ENCODE measurements around the gene F12. TPM values are rescaled to one million over a fixed set of nuclear protein-coding genes. Genes with fewer than 3 reads are reported as not detected.
"Not testable (repeated sequence)": the region's sequence is repeated elsewhere in the genome, so short reads cannot be mapped to it uniquely, and the experiment has no call there.

The F12 gene
- polyA plus RNA-seq, 3 donors: 0.42 to 2.0 TPM; not detected in 1

DNA sequence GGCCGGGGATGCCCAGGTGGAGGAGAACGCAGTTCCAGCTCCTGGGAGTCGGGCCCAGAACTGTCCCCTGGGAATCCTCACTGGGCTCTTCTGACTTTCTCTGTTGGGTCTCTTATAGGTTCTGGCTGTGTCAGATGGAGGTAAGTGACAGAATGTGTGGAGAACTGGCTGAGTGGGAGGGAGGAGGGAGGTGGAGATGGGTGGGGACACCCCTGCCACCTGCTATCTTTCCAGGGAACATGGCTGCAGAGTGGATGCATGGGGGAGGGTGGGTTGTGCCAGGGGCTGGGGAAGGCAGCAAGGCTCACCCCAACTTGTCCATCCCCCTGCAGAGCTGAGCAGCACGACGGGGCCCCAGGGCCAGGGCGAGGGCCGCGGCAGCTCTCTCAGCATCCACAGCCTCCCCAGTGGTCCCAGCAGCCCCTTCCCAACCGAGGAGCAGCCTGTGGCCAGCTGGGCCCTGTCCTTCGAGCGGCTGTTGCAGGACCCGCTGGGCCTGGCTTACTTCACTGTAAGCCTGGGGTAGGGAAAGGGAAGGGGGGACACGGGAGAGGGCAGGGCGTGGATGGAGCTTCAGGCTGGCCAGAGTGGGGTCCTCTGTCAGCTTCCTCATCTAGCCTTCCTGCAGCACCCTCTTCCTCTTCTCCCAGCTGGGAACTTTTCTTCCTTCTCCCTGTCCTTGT is 43.4 kb downstream of the F12 start:
- 71 to 79% (median 79%) methylated on average over 13 to 14 of the region's 14 CpGs for WGBS, 3 donors
- H3K27ac ChIP-seq (ENCODE audit: low read depth, low read length): no peak overlapping the region

GRCh38 chr5:177364159-177364962 is 45.0 kb downstream of the F12 start:
- WGBS, 3 donors: 81 to 88% (median 82%) methylated on average over 11 of the region's 11 CpGs

GRCh38 chr5:177363565-177363964 is 45.8 kb downstream of the F12 start:
- 34 to 50% (median 42%) methylated on average over 10 of the region's 10 CpGs for WGBS, 3 donors
- H3K27ac ChIP-seq (ENCODE audit: low read depth, low read length): no peak overlapping the region

More at GRCh38 chr5:177364159-177364962, 45.0 kb downstream of the F12 start:
- no peak overlapping the region for H3K27ac ChIP-seq (ENCODE audit: low read depth, low read length)

- 6 to 10% (median 9%) methylated on average over 54 to 59 of the region's 59 CpGs for WGBS, 3 donors
- no peak overlapping the region for H3K27ac ChIP-seq (ENCODE audit: low read depth, low read length)
These were observed 46.5 kb downstream of the F12 start for GRCh38 chr5:177362610-177363507.

DNA sequence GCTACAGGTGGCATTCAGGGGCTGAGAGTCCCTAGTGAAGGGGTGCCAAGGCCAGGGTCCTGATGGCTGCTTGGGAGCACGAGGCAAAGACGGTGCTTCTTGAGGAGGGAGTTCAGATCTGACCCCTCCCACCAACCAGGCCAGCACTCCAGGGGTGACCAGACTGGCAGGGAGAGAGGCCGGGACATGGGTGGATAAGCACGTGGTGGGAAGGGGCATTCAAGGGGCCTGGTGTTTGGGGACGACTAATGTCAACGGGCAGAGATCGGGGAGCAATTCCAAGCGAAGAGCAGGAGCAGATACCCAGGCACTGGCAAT is 47.1 kb downstream of the F12 start:
- WGBS, 3 donors: 59 to 88% (median 60%) methylated on average over 8 of the region's 8 CpGs
- no peak overlapping the region for H3K27ac ChIP-seq (ENCODE audit: low read depth, low read length)

DNA sequence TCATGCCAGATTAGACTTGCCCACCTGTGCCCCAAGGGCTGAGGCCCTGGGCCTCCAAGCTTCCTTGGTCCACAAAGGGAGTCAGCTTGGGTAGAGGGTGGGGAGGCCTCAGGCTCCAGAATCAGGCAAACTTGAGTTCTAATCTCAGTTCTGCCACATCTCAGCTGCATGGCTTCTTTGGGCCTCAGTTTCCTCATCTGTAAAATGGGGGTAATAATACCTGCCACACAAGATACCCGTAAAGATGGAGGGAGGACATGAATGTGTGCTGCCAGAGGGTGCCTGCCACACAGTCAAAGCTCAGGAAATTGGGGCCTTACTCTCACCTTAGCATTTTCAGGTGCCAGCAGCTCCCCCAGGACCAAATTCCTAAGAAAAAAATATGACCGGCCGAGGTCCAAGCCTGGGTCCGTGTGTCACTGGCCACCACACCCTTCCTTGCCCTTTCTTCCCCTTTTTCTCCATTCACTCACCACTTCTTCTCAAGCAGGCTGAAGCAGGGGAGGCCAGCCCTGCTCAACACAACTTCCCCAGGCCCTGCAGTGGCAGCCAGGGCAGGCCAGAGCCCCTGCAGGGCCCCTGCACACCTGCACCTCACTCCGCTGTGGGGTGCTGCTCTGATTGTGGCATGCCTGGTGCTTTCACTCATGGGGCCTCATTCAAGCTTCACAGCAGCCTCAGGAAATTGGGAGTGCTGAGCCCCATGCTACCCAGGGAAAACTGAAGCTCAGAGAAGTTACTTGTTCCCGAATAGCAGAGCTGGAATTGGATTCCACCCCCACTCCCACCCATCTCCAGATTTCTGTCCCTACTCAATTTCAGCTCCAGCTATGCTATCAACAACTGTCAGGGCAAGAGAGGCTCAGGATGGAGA is 47.7 kb downstream of the F12 start:
- WGBS, 3 donors: 55 to 88% (median 56%) methylated on average over 6 of the region's 6 CpGs
- H3K27ac ChIP-seq (ENCODE audit: low read depth, low read length): no peak overlapping the region

DNA sequence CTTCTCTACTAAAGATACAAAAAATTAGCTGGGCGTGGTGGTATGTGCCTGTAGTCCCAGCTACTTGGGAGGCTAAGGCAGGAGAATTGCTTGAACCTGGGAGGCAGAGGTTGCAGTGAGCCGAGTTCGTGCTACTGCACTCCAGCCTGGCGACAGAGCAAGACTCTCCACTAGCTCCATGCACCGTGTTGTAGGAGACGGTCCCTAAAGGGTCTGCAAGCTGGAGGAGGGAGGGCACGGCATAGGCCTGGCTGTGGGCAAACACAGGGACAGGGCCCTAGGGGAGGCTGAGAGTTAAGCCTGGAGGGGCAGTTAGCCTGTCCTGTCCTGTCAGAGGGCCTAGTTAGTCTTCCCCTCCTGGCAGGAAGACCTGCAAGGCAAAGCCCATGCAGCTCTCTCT is 48.6 kb downstream of the F12 start:
- 84 to 91% (median 90%) methylated on average over 7 of the region's 7 CpGs for WGBS, 3 donors
- not testable (repeated sequence) for H3K27ac ChIP-seq (ENCODE audit: low read depth, low read length)

- no peak overlapping the region for H3K27ac ChIP-seq (ENCODE audit: low read depth, low read length)
- 83 to 89% (median 83%) methylated on average over 3 of the region's 3 CpGs for WGBS, 3 donors
These were observed 49.5 kb downstream of the F12 start for GRCh38 chr5:177359860-177360259.

DNA sequence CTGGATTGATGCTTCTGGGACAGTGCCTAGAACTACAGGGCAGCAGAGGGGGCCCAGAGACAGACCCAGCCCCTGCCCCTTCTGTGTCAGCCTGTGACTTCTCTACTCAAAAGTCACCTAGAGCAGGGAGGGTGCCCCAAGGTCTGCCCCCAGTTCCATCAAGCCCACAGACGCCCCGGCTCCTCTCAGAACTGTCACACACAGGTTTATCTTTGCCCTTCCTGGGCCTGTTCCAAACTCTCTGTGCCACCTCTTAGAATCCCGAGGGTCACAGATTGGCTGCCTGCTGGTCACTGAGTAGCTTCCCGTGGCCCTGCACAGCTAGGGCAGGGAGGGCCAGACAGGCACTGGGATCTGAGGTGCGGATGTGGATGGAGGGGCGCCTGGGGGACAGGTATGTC is 49.9 kb downstream of the F12 start:
- WGBS, 3 donors: 75 to 87% (median 85%) methylated on average over 6 of the region's 6 CpGs
- no peak overlapping the region for H3K27ac ChIP-seq (ENCODE audit: low read depth, low read length)

DNA sequence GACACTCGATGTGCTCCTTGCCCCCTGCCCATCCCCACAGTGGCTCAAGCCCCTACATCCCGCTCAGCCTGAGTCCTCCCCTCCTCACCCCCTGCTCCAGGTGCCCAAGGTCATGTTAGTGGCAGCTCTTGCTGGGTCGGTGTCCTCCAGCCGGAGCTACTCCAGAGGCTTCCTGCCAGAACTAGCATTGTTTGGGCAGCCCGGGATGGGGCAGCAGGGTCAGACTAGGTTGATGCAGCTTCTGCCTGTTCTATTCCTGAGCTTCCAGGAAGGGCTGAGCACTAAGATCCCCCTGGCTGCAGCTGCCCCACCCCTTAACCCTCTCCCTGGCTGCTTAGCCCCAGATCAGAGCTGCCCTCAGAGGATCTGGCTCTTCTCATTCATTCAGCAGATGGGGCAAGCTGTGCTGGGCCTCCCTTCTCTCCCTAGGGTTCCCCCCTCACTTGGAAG is 51.0 kb downstream of the F12 start:
- WGBS, 3 donors: 25 to 28% (median 27%) methylated on average over 5 of the region's 5 CpGs
- no peak overlapping the region for H3K27ac ChIP-seq (ENCODE audit: low read depth, low read length)

- 20 to 55% (median 24%) methylated on average over 36 to 37 of the region's 37 CpGs for WGBS, 3 donors
- no peak within 1 kb of the TSS for H3K27ac ChIP-seq (ENCODE audit: low read depth, low read length)
These were observed 51.7 kb downstream of the F12 start, which contains the start of gene RGS14 for GRCh38 chr5:177357459-177358351. Gene RGS14 (plus strand): TSS chr5:177357924. CDS start chr5:177358025, 101 bp downstream.

DNA sequence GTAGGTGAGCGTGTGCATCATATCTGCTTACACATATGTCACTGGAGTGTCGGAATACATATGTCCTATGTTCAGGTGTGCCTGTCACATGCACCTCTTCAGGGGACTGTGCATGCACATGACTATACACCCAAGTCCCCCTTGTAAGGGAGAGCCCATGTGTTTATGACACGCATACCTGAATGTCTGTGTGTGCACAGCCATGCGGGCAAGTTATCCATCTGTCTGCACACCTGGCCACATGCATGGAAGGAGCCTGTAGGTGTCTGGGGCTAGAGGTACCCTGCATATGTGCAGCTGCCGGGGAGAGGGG is 52.3 kb downstream of the F12 start:
- no peak overlapping the region for H3K27ac ChIP-seq (ENCODE audit: low read depth, low read length)

DNA sequence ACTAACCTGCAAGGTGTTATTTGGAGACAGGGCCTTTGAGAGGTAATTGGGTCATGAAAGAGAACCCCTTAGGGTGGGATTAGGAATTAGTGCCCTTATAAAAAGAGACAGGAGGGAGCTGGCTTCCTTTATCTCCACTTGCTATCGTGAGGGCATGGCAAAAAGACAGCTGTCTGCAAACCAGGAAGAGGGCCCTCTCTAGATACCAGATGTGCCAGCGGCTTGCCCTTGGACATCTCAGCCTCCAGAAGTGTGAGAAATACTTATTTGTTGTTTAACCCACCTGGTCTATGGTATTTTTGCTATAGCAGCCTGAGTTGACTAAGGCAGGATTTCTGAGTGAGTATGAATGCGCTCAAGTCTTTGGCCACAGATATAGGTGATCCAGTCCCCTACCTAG is 52.6 kb downstream of the F12 start:
- H3K27ac ChIP-seq (ENCODE audit: low read depth, low read length): no peak overlapping the region
- 60 to 72% (median 69%) methylated on average over 3 of the region's 3 CpGs for WGBS, 3 donors

More for the DNA sequence above, 52.3 kb downstream of the F12 start:
- WGBS, 3 donors: 70 to 81% (median 74%) methylated on average over 5 of the region's 5 CpGs

GRCh38 chr5:177355868-177356168 is 53.5 kb downstream of the F12 start:
- H3K27ac ChIP-seq (ENCODE audit: low read depth, low read length): no peak overlapping the region
- 4 to 27% (median 20%) methylated on average over 1 of the region's 1 CpG for WGBS, 3 donors

- 86 to 91% (median 87%) methylated on average over 1 of the region's 1 CpG for WGBS, 3 donors
These were observed 54.0 kb downstream of the F12 start for GRCh38 chr5:177355162-177355867.

GRCh38 chr5:177354711-177355110 is 54.7 kb downstream of the F12 start:
- no peak overlapping the region for H3K27ac ChIP-seq (ENCODE audit: low read depth, low read length)

More at GRCh38 chr5:177355162-177355867, 54.0 kb downstream of the F12 start:
- no peak overlapping the region for H3K27ac ChIP-seq (ENCODE audit: low read depth, low read length)

GRCh38 chr5:177354256-177354655 is 55.1 kb downstream of the F12 start:
- H3K27ac ChIP-seq (ENCODE audit: low read depth, low read length): no peak overlapping the region
- WGBS, 3 donors: 88 to 93% (median 89%) methylated on average over 3 of the region's 3 CpGs

More at GRCh38 chr5:177354711-177355110, 54.7 kb downstream of the F12 start:
- WGBS, 3 donors: 69 to 75% (median 70%) methylated on average over 3 of the region's 3 CpGs
